Measurements from ENCODE around the gene TRAPPC2L. TPM values are rescaled to one million over a fixed set of nuclear protein-coding genes. Genes with fewer than 3 reads are reported as not detected.

Gene TRAPPC2L
- total and polyA plus RNA-seq, 9 donors: 47.6 to 67.5 (median 52.1) TPM

- 83% methylated on average over 22 of the region's 26 CpGs for WGBS (ENCODE audit: insufficient coverage)
- Histone ChIP-seq H3K4me1 (ENCODE audit: control insufficient read depth, insufficient read depth, low read length) (peaks cover 77% of the 10 kb centered on the region), H3K9me3 (replicated peaks; ENCODE audit: control insufficient read depth, low read depth, low read length) (no peaks in the 10 kb centered on the region), H3K27ac (ENCODE audit: low read length) (no peak overlapping the region), H3K36me3 (ENCODE audit: control insufficient read depth, insufficient read depth, low read length) (peaks cover 71% of the 10 kb centered on the region), H3K4me3 (ENCODE audit: low read length) (no peak overlapping the region), H3K27me3 (ENCODE audit: control insufficient read depth, insufficient read depth, low read length) (no peaks in the 10 kb centered on the region)
- DNase-seq: no peak
Measured at GRCh38 chr16:88882358-88883030, 25.6 kb downstream of the TRAPPC2L start.

- 91% methylated on average over 47 of the region's 49 CpGs for WGBS (ENCODE audit: insufficient coverage)
- Histone ChIP-seq H3K36me3 (ENCODE audit: control insufficient read depth, insufficient read depth, low read length) (peaks cover 63% of the 10 kb centered on the region), H3K27me3 (ENCODE audit: control insufficient read depth, insufficient read depth, low read length) (no peaks in the 10 kb centered on the region), H3K4me1 (ENCODE audit: control insufficient read depth, insufficient read depth, low read length) (peaks cover 85% of the 10 kb centered on the region), H3K4me3 (ENCODE audit: low read length) (no peak overlapping the region), H3K9me3 (replicated peaks; ENCODE audit: control insufficient read depth, low read depth, low read length) (no peaks in the 10 kb centered on the region), H3K27ac (ENCODE audit: low read length) (no peak overlapping the region)
- DNase-seq: no peak
Measured at GRCh38 chr16:88883117-88883895, 26.4 kb downstream of the TRAPPC2L start.

DNA sequence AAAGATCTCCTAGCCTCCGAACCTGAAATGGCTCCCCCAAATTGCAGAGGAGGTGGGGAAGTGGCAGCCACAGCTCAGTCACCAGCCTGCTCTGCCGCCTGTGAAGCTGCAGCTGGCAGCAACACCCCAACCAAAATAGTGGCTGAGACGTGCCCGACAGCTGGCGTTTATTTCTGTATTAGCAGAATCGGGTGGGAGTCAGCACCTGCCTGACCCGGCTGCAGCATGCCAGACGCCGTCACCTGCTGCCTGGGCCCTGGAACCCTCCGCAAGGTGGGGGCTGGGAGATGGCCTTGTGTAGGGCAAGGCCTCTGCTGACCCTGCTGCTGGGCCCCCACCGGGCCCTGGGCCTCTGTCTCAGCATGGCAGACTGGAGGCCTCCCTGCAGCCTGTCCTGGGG, 27.0 kb downstream of the TRAPPC2L start:
- Histone ChIP-seq H3K9me3 (replicated peaks; ENCODE audit: control insufficient read depth, low read depth, low read length) (no peaks in the 10 kb centered on the region), H3K27ac (ENCODE audit: low read length) (no peak overlapping the region), H3K4me3 (ENCODE audit: low read length) (no peak overlapping the region), H3K27me3 (ENCODE audit: control insufficient read depth, insufficient read depth, low read length) (no peaks in the 10 kb centered on the region), H3K4me1 (ENCODE audit: control insufficient read depth, insufficient read depth, low read length) (peaks cover 90% of the 10 kb centered on the region), H3K36me3 (ENCODE audit: control insufficient read depth, insufficient read depth, low read length) (peaks cover 59% of the 10 kb centered on the region)
- WGBS (ENCODE audit: insufficient coverage): 76% methylated on average over 11 of the region's 11 CpGs
- peak; percentile 79 for DNase-seq

- WGBS (ENCODE audit: insufficient coverage): 95% methylated on average over 38 of the region's 39 CpGs
- Histone ChIP-seq H3K4me3 (ENCODE audit: low read length) (no peak overlapping the region), H3K27ac (ENCODE audit: low read length) (no peak overlapping the region), H3K27me3 (ENCODE audit: control insufficient read depth, insufficient read depth, low read length) (no peaks in the 10 kb centered on the region), H3K9me3 (replicated peaks; ENCODE audit: control insufficient read depth, low read depth, low read length) (no peaks in the 10 kb centered on the region), H3K4me1 (ENCODE audit: control insufficient read depth, insufficient read depth, low read length) (peaks cover 91% of the 10 kb centered on the region), H3K36me3 (ENCODE audit: control insufficient read depth, insufficient read depth, low read length) (peaks cover 56% of the 10 kb centered on the region)
- no peak for DNase-seq
Measured at GRCh38 chr16:88884569-88885271, 27.8 kb downstream of the TRAPPC2L start.

- no peak for DNase-seq
- no peak overlapping the region for H3K27ac ChIP-seq (ENCODE audit: low read length)
- H3K4me1 ChIP-seq (ENCODE audit: control insufficient read depth, insufficient read depth, low read length): peaks cover 81% of the 10 kb centered on the region
- H3K9me3 ChIP-seq (replicated peaks; ENCODE audit: control insufficient read depth, low read depth, low read length): no peaks in the 10 kb centered on the region
- 78% methylated on average over 28 of the region's 28 CpGs for WGBS (ENCODE audit: insufficient coverage)
- H3K27me3 ChIP-seq (ENCODE audit: control insufficient read depth, insufficient read depth, low read length): no peaks in the 10 kb centered on the region
- H3K36me3 ChIP-seq (ENCODE audit: control insufficient read depth, insufficient read depth, low read length): peaks cover 54% of the 10 kb centered on the region
- no peak overlapping the region for H3K4me3 ChIP-seq (ENCODE audit: low read length)
Measured at GRCh38 chr16:88885693-88886280, 28.9 kb downstream of the TRAPPC2L start.

DNA sequence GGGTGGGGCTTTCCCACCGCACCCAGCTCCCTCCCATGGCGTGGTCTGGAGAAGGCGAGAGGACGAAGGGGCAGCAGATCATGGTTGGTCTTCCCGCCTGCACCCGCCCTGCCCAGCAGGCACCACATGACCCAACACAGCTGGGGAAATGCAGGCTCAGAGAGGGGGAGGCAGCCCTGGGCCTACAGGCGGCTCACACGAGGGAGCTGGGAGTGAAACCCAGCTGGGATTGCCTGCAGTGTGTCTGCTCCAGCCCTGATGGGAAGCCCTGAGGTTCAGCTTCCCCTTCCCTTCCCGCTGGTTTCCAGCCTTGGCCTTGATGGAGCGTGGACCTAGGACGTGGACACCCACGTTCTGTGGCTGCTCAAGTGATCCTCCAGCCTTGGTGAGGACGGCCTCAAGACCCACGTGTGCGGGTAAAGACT, 29.5 kb downstream of the TRAPPC2L start:
- 75% methylated on average over 11 of the region's 15 CpGs for WGBS (ENCODE audit: insufficient coverage)
- Histone ChIP-seq H3K27me3 (ENCODE audit: control insufficient read depth, insufficient read depth, low read length) (no peaks in the 10 kb centered on the region), H3K4me1 (ENCODE audit: control insufficient read depth, insufficient read depth, low read length) (peaks cover 75% of the 10 kb centered on the region), H3K27ac (ENCODE audit: low read length) (peak overlapping the region; percentile 76), H3K36me3 (ENCODE audit: control insufficient read depth, insufficient read depth, low read length) (peaks cover 54% of the 10 kb centered on the region), H3K4me3 (ENCODE audit: low read length) (no peak overlapping the region), H3K9me3 (replicated peaks; ENCODE audit: control insufficient read depth, low read depth, low read length) (no peaks in the 10 kb centered on the region)
- DNase-seq: peak; percentile 64

DNA sequence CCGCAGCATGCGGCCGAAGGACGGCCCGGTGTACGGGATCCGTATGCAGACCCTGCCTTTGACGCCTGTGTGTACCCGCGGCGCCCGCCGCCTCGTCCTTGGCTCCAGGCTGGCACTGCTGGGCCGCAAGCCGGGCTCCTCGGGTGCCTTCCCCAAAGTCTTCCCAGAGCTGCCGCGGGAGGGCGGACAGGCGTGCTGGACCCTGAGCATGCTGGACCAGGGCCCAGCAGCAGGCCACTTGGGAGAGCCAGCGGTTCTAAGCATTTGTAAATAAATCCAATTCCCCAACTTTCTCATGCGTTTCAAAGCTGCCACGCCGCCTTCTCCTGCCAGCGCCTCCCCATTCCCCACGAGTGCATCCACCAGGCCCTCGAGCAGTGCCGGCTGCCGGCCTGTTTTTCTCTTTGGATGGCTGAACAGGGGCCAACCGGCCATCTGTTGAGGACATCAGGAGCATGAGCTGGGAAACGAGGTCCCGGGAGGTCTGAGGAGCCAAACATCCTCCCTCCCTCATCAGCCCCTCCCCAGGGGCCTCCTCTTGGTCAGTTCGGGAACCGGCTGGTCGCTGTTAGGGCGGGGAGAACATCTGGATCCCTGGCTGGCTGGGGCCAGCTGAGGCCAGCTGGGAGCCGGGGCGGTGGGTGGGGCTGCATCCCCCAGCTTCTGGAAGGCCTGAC, 30.1 kb downstream of the TRAPPC2L start:
- Histone ChIP-seq H3K4me1 (ENCODE audit: control insufficient read depth, insufficient read depth, low read length) (peaks cover 75% of the 10 kb centered on the region), H3K9me3 (replicated peaks; ENCODE audit: control insufficient read depth, low read depth, low read length) (no peaks in the 10 kb centered on the region), H3K36me3 (ENCODE audit: control insufficient read depth, insufficient read depth, low read length) (peaks cover 55% of the 10 kb centered on the region), H3K27me3 (ENCODE audit: control insufficient read depth, insufficient read depth, low read length) (no peaks in the 10 kb centered on the region), H3K27ac (ENCODE audit: low read length) (peak overlapping the region; percentile 76), H3K4me3 (ENCODE audit: low read length) (no peak overlapping the region)
- WGBS (ENCODE audit: insufficient coverage): 46% methylated on average over 34 of the region's 39 CpGs
- peak; percentile 96 for DNase-seq

DNA sequence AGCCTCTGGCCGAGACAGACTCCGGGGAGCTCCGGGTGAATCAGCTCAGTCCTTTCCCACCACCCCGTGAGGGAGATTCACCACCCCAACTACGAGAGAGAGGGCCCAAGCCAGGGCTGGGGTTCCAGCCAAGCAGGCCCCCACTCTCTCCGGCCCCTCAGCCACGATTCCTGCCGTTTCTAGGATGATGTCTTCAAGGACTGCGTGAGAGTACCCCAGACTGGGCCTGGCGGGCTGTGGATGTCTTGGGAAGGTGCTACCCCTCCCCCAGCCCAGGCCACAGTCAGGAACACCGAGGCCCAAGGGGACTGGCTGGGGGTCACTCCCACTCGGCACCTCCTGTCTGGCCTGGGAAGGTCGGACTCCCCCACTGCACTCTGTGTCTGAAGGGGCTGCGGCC, 31.1 kb downstream of the TRAPPC2L start:
- no peaks in the 10 kb centered on the region for H3K27me3 ChIP-seq (ENCODE audit: control insufficient read depth, insufficient read depth, low read length)
- peak; percentile 32 for DNase-seq
- peaks cover 75% of the 10 kb centered on the region for H3K4me1 ChIP-seq (ENCODE audit: control insufficient read depth, insufficient read depth, low read length)
- WGBS (ENCODE audit: insufficient coverage): 43% methylated on average over 10 of the region's 14 CpGs
- H3K4me3 ChIP-seq (ENCODE audit: low read length): no peak overlapping the region
- H3K27ac ChIP-seq (ENCODE audit: low read length): peak overlapping the region; percentile 76
- no peaks in the 10 kb centered on the region for H3K9me3 ChIP-seq (replicated peaks; ENCODE audit: control insufficient read depth, low read depth, low read length)
- H3K36me3 ChIP-seq (ENCODE audit: control insufficient read depth, insufficient read depth, low read length): peaks cover 48% of the 10 kb centered on the region

DNA sequence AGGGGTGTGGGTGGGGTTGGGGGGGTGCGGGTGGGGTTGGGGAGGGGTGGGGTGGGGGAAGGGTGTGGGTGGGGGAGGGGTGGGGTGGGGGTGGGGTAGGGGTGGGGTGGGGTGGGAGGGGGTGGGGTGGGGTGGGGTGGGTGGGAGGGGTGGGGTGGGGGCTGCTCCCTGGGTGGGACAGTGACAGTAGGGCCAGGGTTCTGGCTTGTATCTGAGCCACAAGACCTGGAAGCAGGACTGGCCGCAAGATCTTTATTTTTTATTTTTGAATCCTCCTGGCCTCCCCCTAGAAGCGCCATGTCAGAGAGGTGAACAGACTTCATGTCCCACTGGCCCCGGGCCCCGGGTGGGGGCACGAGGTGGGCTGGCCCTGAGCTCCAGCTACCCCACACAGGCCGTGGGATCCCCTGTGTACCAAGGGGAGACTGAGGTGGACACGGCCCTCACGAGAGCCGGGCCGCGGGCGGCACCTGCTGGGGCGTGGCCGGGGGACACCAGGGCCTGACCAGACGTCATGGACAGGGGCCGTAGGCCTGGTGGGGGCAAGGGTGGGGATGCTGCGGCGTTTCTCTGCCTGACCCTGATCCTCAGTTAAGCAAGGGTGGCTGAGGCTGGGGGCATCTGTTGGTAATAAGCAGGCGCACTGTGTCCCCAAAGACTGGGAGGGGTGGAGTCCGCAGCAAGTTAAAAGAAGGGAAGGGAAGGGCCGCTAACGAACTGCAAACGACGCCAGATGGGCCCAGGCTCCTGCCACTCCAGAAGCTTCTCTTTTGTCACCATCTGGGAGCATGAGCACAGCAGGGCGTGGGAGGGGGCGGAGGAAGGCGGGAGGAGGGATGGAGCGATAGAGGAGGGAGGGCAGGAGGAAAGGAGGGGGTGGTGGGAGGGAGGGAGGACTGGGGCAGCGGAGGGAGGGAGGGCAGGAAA, 31.8 kb downstream of the TRAPPC2L start:
- Histone ChIP-seq H3K27ac (ENCODE audit: low read length) (no peak overlapping the region), H3K36me3 (ENCODE audit: control insufficient read depth, insufficient read depth, low read length) (peaks cover 41% of the 10 kb centered on the region), H3K27me3 (ENCODE audit: control insufficient read depth, insufficient read depth, low read length) (no peaks in the 10 kb centered on the region), H3K4me3 (ENCODE audit: low read length) (no peak overlapping the region), H3K4me1 (ENCODE audit: control insufficient read depth, insufficient read depth, low read length) (peaks cover 75% of the 10 kb centered on the region), H3K9me3 (replicated peaks; ENCODE audit: control insufficient read depth, low read depth, low read length) (no peaks in the 10 kb centered on the region)
- WGBS (ENCODE audit: insufficient coverage): 55% methylated on average over 23 of the region's 30 CpGs
- DNase-seq: peak; percentile 69

Measured in muscle of leg (tissue), 11 donors.